Breast epithelium (tissue), 4 donors: ENCODE data around the gene TMEM234. TPM values are rescaled to one million over a fixed set of nuclear protein-coding genes. Genes with fewer than 3 reads are reported as not detected.

Experiments used
- DNase-seq, 2 donors: peaks; one replicate each; pipeline ENCODE4 v3.0.0-alpha.2; 2019; ENCODE audit warnings: low spot score in 2 of 2
- H3K27ac ChIP-seq, 2 donors: fragments of 200-600 bp; sonication (generic) in 1 of 2; one replicate each; pipeline ENCODE4 v1.5.1; 2016 to 2019; ENCODE audit warnings: mild to moderate bottlenecking in 1 of 2
- H3K27me3 ChIP-seq, 2 donors: fragments of 200-600 bp; sonication (generic) in 1 of 2; one replicate each; pipeline versions ENCODE4 v1.5.1 to v1.6.0; 2017 to 2019; ENCODE audit warnings: control low read depth in 1 of 2, mild to moderate bottlenecking in 1 of 2
- H3K36me3 ChIP-seq: fragments of 200-600 bp; one replicate; pipeline ENCODE4 v1.5.1; 2019
- H3K4me1 ChIP-seq, 2 donors: fragments of 200-600 bp; sonication (generic); one replicate each; pipeline ENCODE4 v1.5.1; 2016 to 2019; ENCODE audit warnings: control low read depth in 1 of 2
- H3K4me3 ChIP-seq, 3 donors: fragments of 200-600 bp; sonication (generic); 1 replicate in 2 of 3; 2 replicates in 1 of 3; pipeline ENCODE4 v1.5.1; 2016 to 2019; ENCODE audit warnings: mild to moderate bottlenecking in 3 of 3, moderate library complexity in 2 of 3
- H3K9me3 ChIP-seq, 2 donors: fragments of 200-600 bp; sonication (generic) in 1 of 2; one replicate each; pipeline ENCODE4 v1.5.1; 2016 to 2019; ENCODE audit warnings: control low read depth in 1 of 2
- POLR2A ChIP-seq: fragments of 450-650 bp; IDR thresholded peaks from one replicate; pipeline ENCODE4 v1.6.1; 2016; ENCODE audit warnings: antibody characterized with exemption, mild to moderate bottlenecking, moderate library complexity
- POLR2AphosphoS5 ChIP-seq, 3 donors: sonication (generic); formaldehyde crosslinking; IDR thresholded peaks; one replicate each; pipeline ENCODE4 v1.6.1; 2017; ENCODE audit warnings: antibody characterized with exemption in 3 of 3
- intact Hi-C: fragments of 100-400 bp; cut with DNase I; formaldehyde crosslinking; loops from one replicate; pipeline ENCODE4 v1.15.1; 2023; ENCODE audit warnings: low total_unique reads
- total RNA-seq, 3 donors: library from RNA; depleted of rRNA; stranded (reverse); fragments of >200 nt; gene quantifications; one replicate each; pipeline ENCODE4 v1.1.0, GENCODE V29; 2016
- TF ChIP-seq, protein P1 (sequence below), 3 donors: fragments of 450-650 bp; IDR thresholded peaks; one replicate each; pipeline ENCODE4 v1.5.1; 2016 to 2017; ENCODE audit warnings: antibody characterized with exemption in 3 of 3, mild to moderate bottlenecking in 3 of 3, moderate library complexity in 3 of 3

The TMEM234 gene
- total RNA-seq, 3 donors from 2014 or later: 5.8 to 20.6 (median 13.4) TPM

DNA sequence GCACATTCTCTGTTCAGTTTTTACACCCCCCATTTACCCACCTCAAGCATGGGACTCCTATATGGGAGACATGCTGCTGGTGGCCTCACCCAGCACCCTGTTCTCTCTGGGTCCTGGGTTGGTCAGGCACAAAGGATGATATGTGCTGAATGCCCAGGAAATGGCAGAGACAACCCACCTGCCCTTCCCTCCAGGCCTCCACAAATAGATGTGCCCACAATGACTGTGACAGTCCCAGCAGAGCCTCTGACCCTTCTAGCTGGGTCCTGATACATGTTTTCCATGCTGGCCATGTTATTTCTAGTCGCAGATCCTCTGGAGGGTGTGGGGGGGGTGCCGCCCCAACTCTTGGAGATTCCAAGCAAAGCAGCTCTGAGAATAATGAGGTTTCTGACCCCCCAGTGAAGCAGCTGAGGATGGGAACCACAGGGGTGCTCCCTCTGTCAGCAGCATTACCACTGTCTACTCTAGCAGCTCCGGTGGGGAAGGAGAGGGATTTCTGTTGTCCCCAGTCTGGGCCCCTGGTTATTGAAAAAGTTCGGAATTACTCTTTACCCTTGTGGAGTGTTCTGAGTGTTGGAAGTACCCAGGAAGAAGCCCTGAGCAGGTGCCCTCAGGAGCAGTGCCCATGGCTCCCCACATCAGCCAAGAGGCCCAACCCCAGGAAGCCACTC lies 23.0 kb downstream of the TMEM234 start:
- H3K36me3 ChIP-seq: no peaks in the 10 kb centered on the region
- no peaks in the 10 kb centered on the region for H3K27me3 ChIP-seq
- no peaks in the 10 kb centered on the region for H3K9me3 ChIP-seq
- DNase-seq: no peak
- peak overlapping the region; percentile 83 to 92 for H3K27ac ChIP-seq
- no peak overlapping the region for H3K4me3 ChIP-seq
- TF ChIP-seq POLR2AphosphoS5 (IDR thresholded peaks at IDR 0.05) (no peak), POLR2A (no peak)
- TF ChIP-seq, protein P1, sequence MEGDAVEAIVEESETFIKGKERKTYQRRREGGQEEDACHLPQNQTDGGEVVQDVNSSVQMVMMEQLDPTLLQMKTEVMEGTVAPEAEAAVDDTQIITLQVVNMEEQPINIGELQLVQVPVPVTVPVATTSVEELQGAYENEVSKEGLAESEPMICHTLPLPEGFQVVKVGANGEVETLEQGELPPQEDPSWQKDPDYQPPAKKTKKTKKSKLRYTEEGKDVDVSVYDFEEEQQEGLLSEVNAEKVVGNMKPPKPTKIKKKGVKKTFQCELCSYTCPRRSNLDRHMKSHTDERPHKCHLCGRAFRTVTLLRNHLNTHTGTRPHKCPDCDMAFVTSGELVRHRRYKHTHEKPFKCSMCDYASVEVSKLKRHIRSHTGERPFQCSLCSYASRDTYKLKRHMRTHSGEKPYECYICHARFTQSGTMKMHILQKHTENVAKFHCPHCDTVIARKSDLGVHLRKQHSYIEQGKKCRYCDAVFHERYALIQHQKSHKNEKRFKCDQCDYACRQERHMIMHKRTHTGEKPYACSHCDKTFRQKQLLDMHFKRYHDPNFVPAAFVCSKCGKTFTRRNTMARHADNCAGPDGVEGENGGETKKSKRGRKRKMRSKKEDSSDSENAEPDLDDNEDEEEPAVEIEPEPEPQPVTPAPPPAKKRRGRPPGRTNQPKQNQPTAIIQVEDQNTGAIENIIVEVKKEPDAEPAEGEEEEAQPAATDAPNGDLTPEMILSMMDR (IDR thresholded peaks at IDR 0.05): no peak
- intact Hi-C loops: no loop called here
- peaks cover 3 to 10% of the 10 kb centered on the region in 2 donors for H3K4me1 ChIP-seq

DNA sequence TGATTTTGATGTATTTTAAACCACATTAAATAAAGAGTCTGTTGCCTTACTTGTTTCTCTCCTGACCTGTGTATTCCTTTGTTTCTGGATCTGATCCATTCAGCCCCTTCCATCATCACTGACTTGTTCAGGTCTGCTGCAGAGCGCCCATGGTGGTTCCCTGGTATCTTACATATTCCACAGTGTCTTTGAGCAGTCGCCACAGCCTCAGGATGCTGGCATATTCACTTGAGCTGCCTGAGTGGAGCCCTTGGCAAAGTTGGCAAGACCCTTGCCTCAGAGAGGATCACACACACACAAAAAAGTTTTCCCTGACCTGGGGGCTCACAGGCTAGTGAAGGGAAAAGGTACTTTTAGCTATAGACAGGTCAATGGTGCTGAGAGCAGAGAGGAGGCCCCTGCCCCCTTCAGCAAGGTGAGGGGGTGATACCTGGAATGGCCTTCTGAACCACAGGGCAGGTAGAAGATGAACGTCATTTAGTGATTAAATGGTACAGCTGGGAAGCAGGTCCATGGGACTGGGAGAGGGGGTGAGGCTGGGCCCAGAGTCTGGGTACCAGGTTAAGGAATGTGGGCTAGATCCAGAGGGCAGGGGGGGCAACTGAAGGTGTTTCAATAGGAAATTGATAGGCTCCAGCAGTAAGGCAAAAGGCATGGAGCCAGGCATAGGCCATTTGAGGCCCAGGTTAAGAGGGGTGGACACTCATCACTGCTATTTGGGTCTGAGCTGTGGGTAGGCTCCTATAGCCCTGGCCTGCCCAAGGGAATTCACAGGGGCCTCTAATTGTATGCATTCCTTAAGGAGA lies 23.7 kb downstream of the TMEM234 start:
- Histone ChIP-seq H3K27me3 (no peaks in the 10 kb centered on the region), H3K4me1 (peaks cover 3 to 10% of the 10 kb centered on the region in 2 donors), H3K27ac (peak overlapping the region in 1 of 2 donors; percentile 92), H3K4me3 (no peak overlapping the region), H3K9me3 (no peaks in the 10 kb centered on the region), H3K36me3 (no peaks in the 10 kb centered on the region)
- intact Hi-C loops: no loop called here
- TF ChIP-seq POLR2AphosphoS5 (IDR thresholded peaks at IDR 0.05): no peak
- TF ChIP-seq, protein P1 (IDR thresholded peaks at IDR 0.05): no peak
- no peak for TF ChIP-seq POLR2A
- DNase-seq: no peak

DNA sequence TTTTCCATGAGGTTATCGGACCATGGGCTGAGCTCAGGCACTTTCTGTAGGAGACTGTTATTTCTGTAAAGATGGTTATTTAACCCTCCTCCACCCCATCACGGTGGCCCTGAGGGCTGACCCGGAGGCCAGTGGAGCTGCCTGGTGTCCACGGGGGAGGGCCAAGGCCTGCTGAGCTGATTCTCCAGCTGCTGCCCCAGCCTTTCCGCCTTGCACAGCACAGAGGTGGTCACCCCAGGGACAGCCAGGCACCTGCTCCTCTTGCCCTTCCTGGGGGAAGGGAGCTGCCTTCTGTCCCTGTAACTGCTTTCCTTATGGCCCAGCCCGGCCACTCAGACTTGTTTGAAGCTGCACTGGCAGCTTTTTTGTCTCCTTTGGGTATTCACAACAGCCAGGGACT lies 24.3 kb downstream of the TMEM234 start:
- H3K9me3 ChIP-seq: no peaks in the 10 kb centered on the region
- intact Hi-C loops: no loop called here
- H3K27me3 ChIP-seq: no peaks in the 10 kb centered on the region
- H3K4me3 ChIP-seq: no peak overlapping the region
- TF ChIP-seq, protein P1 (IDR thresholded peaks at IDR 0.05): no peak
- no peak for TF ChIP-seq POLR2A
- no peak for TF ChIP-seq POLR2AphosphoS5 (IDR thresholded peaks at IDR 0.05)
- H3K4me1 ChIP-seq: peaks cover 3 to 10% of the 10 kb centered on the region in 2 donors
- H3K36me3 ChIP-seq: no peaks in the 10 kb centered on the region
- H3K27ac ChIP-seq: no peak overlapping the region
- DNase-seq: no peak

DNA sequence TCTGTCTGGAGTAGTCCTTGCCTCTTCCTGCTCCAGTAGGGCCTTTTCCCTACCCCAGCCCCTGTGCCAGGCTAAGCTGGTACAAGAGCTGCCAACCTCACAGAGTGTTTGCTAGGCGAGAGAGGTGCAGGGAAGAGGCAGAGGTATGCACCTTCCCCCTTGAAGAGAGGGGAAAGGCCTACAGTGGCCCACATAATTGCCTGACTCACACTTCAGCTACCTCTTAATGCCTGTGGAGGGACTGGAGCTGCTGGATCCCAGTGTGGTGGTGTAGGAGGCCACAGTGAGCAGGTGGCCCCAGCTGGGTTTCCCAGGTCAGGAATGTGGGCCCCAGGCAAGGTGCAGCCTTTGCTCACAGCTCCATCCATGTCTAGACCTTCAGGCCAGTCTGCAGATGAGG lies 25.1 kb downstream of the TMEM234 start:
- H3K4me1 ChIP-seq: peaks cover 3 to 9% of the 10 kb centered on the region in 2 donors
- TF ChIP-seq, protein P1 (IDR thresholded peaks at IDR 0.05): no peak
- no peak for TF ChIP-seq POLR2A
- intact Hi-C loops: no loop called here
- no peaks in the 10 kb centered on the region for H3K27me3 ChIP-seq
- no peak for DNase-seq
- H3K36me3 ChIP-seq: no peaks in the 10 kb centered on the region
- no peaks in the 10 kb centered on the region for H3K9me3 ChIP-seq
- H3K27ac ChIP-seq: no peak overlapping the region
- no peak overlapping the region for H3K4me3 ChIP-seq
